Aorta (tissue), 5 donors: Measurements from ENCODE around the gene ELAVL2. TPM values are rescaled to one million over a fixed set of nuclear protein-coding genes. Genes with fewer than 3 reads are reported as not detected.
"Not testable (repeated sequence)": the region's sequence is repeated elsewhere in the genome, so short reads cannot be mapped to it uniquely, and the experiment has no call there.

Experiments used
- ATAC-seq: fragments of 200-7000 bp; cut with Tn5 transposase; one replicate; pipeline ENCODE4 v1.9.1; 2022; ENCODE audit warnings: moderate library complexity; ENCODE audit not compliant: low FRiP score
- DNase-seq, 2 donors: peaks; one replicate each; pipeline ENCODE4 v3.0.0-alpha.2; 2020
- H3K27ac ChIP-seq, 2 donors: one replicate each; pipeline ENCODE4 v1.5.1; 2013; ENCODE audit warnings: low read length in 2 of 2, mild to moderate bottlenecking in 2 of 2, moderate library complexity in 2 of 2, control low read depth in 1 of 2, inconsistent platforms in 1 of 2, low read depth in 1 of 2
- H3K27me3 ChIP-seq, 2 donors: one replicate each; pipeline ENCODE4 v1.6.1; 2013; ENCODE audit warnings: control low read depth in 1 of 2, low read length in 1 of 2, mild to moderate bottlenecking in 1 of 2, moderate library complexity in 1 of 2; ENCODE audit not compliant: insufficient read depth in 2 of 2, control insufficient read depth in 1 of 2
- H3K36me3 ChIP-seq, 2 donors: one replicate each; pipeline ENCODE4 v1.6.1; 2013; ENCODE audit warnings: control low read depth in 1 of 2, low read length in 1 of 2, mild to moderate bottlenecking in 1 of 2; ENCODE audit not compliant: insufficient read depth in 2 of 2, control insufficient read depth in 1 of 2
- H3K4me1 ChIP-seq, 2 donors: one replicate each; pipeline ENCODE4 v1.6.1; 2013; ENCODE audit warnings: low read length in 2 of 2, control low read depth in 1 of 2, mild to moderate bottlenecking in 1 of 2, moderate library complexity in 1 of 2; ENCODE audit not compliant: insufficient read depth in 2 of 2, control insufficient read depth in 1 of 2
- H3K4me3 ChIP-seq, 2 donors: one replicate each; pipeline ENCODE4 v1.5.1; 2013; ENCODE audit warnings: low read length in 2 of 2, control low read depth in 1 of 2, mild to moderate bottlenecking in 1 of 2
- H3K9me3 ChIP-seq: one replicate; pipeline ENCODE4 v1.6.1; 2013; ENCODE audit warnings: mild to moderate bottlenecking, low read length; ENCODE audit not compliant: control insufficient read depth
- WGBS, 2 donors: extraction: QIAGEN DNeasy Blood & Tissue Kit; methylation state at CpG; one replicate each; pipeline ENCODE4 v1.1.7; 2013; 5-methylcytosine and 5-hydroxymethylcytosine counted together
- intact Hi-C, 2 donors: fragments of 100-400 bp; cut with DNase I; formaldehyde crosslinking; loops; one replicate each; pipeline versions ENCODE4 v1.14.2 to v1.15.0; 2022
- polyA plus RNA-seq, 2 donors: library from polyadenylated mRNA; stranded (reverse); fragments of 200-250 nt; gene quantifications; one replicate each; pipeline ENCODE4 v1.2.3, GENCODE V29; 2013
- total RNA-seq, 2 donors: library from RNA; stranded (reverse); fragmentation: NEBNext Ultra II Directional; extraction: Animal tissue kit (Norgen Biotek cat#: 25700); gene quantifications; one replicate each; pipeline ENCODE4 v1.2.1, GENCODE V29; 2021
- donor health status: healthy with polysubstance abuse.
- donor health status: Bipolar disorder and iron deficiency.
- donor health status: DM: no; HTN: no; CAD: no.
- donor health status: DM: no; HTN: no; CAD: no.
- donor health status: DM: yes; HTN: yes; CAD: no.

Gene ELAVL2
- total and polyA plus RNA-seq, 4 donors, result 0.42 TPM; not detected in 3

DNA sequence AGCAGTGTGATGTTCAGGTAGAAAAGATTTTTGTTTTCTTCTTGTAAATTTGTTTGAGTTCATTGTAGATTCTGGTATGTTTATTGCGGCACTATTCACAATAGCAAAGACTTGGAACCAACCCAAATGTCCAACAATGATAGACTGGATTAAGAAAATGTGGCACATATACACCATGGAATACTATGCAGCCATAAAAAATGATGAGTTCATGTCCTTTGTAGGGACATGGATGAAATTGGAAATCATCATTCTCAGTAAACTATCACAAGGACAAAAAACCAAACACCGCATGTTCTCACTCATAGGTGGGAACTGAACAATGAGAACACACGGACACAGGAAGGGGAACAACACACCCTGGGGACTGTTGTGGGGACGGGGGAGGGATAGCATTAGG lies 103.0 kb downstream of the ELAVL2 start:
- WGBS, 2 donors, result 92 to 94% methylated on average over 3 to 4 of the region's 4 CpGs
- H3K4me3 ChIP-seq, H3K27me3 ChIP-seq, H3K9me3 ChIP-seq, H3K27ac ChIP-seq, H3K4me1 ChIP-seq, ATAC-seq, intact Hi-C loops, DNase-seq, H3K36me3 ChIP-seq: not testable (repeated sequence)

- Histone ChIP-seq H3K9me3 (peaks cover 2% of the 10 kb centered on the region), H3K27me3 (no peaks in the 10 kb centered on the region), H3K4me3 (no peak overlapping the region), H3K36me3 (no peaks in the 10 kb centered on the region), H3K27ac (no peak overlapping the region), H3K4me1 (no peaks in the 10 kb centered on the region)
- ATAC-seq, result no peak
- intact Hi-C loops, result no loop called here
- no peak for DNase-seq
These were observed 104.6 kb downstream of the ELAVL2 start for GRCh38 chr9:23721466-23721865.

DNA sequence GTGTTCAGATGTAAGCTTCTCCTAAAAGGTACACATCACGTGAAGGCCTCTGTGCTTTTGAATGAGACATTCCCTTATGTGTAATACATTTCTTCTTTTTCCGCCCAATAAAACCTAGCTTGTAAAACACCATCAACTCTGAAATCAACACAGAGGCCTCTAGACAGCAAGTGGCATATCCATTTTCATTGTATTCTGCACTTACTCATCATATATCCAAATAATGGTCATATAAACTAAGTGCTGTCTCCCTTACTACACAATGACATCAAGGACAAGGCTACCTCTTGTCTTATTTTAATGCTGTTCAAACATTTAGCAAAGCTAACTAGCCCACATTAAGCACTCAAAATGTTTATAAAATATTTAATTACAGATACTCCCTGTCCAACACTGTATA lies 108.5 kb downstream of the ELAVL2 start:
- H3K9me3 ChIP-seq, result no peaks in the 10 kb centered on the region
- no peaks in the 10 kb centered on the region for H3K27me3 ChIP-seq
- no peak overlapping the region for H3K27ac ChIP-seq
- ATAC-seq, result no peak
- H3K4me1 ChIP-seq, result no peaks in the 10 kb centered on the region
- no peak overlapping the region for H3K4me3 ChIP-seq
- WGBS, 2 donors, result 83 to 90% methylated on average over 2 of the region's 2 CpGs
- intact Hi-C loops, result no loop called here
- H3K36me3 ChIP-seq, result no peaks in the 10 kb centered on the region
- DNase-seq, result no peak

DNA sequence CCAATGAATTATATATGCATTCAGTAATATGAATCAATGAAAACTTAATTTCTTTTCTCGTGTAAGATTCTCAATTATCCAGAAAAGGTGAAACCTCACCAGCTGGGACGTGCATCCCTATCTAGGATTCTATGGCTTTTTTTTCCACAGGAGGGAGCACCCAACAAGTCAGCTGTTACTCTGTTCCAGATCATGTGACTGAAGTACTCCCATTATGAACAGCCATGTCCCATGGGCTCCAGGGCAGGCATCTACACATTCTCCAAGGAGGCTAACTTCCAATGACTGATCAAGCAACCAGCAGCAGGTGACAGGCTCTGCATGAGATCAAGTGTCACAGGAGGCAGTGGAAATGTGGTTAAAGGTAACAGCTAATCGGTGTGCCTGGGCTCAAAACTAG lies 118.8 kb downstream of the ELAVL2 start:
- Histone ChIP-seq H3K27me3 (no peaks in the 10 kb centered on the region), H3K4me1 (no peaks in the 10 kb centered on the region), H3K27ac (no peak overlapping the region), H3K9me3 (peaks cover 1% of the 10 kb centered on the region), H3K36me3 (no peaks in the 10 kb centered on the region), H3K4me3 (no peak overlapping the region)
- intact Hi-C loops, result no loop called here
- WGBS, 2 donors, result 92% methylated on average over 3 of the region's 3 CpGs
- no peak for ATAC-seq
- no peak for DNase-seq

GRCh38 chr9:23702311-23702922 lies 123.6 kb downstream of the ELAVL2 start:
- ATAC-seq (no peak), DNase-seq (no peak)
- peaks cover 1% of the 10 kb centered on the region for H3K9me3 ChIP-seq
- H3K27me3 ChIP-seq, result no peaks in the 10 kb centered on the region
- H3K4me3 ChIP-seq, result no peak overlapping the region
- no peaks in the 10 kb centered on the region for H3K4me1 ChIP-seq
- H3K27ac ChIP-seq, result no peak overlapping the region
- no peaks in the 10 kb centered on the region for H3K36me3 ChIP-seq
- intact Hi-C loops, result no loop called here
- WGBS, 2 donors, result 74 to 87% methylated on average over 3 of the region's 3 CpGs

- H3K4me3 ChIP-seq, result no peak overlapping the region
- H3K4me1 ChIP-seq, result no peaks in the 10 kb centered on the region
- DNase-seq, result no peak
- ATAC-seq, result no peak
- WGBS, 2 donors, result 95 to 96% methylated on average over 6 of the region's 6 CpGs
- H3K27me3 ChIP-seq, result no peaks in the 10 kb centered on the region
- intact Hi-C loops, result no loop called here
- no peaks in the 10 kb centered on the region for H3K36me3 ChIP-seq
- H3K27ac ChIP-seq, result no peak overlapping the region
- H3K9me3 ChIP-seq, result no peaks in the 10 kb centered on the region
These were observed 124.7 kb downstream of the ELAVL2 start for GRCh38 chr9:23701291-23701690.

- Histone ChIP-seq H3K4me1 (no peaks in the 10 kb centered on the region), H3K27ac (no peak overlapping the region), H3K9me3 (no peaks in the 10 kb centered on the region), H3K36me3 (no peaks in the 10 kb centered on the region), H3K4me3 (no peak overlapping the region), H3K27me3 (peaks cover 0 to 2% of the 10 kb centered on the region in 2 donors)
- 52 to 60% methylated on average over 2 of the region's 2 CpGs for WGBS, 2 donors
- DNase-seq, result no peak
- no peak for ATAC-seq
- intact Hi-C loops, result no loop called here
These were observed 125.7 kb downstream of the ELAVL2 start for GRCh38 chr9:23700359-23700758.

DNA sequence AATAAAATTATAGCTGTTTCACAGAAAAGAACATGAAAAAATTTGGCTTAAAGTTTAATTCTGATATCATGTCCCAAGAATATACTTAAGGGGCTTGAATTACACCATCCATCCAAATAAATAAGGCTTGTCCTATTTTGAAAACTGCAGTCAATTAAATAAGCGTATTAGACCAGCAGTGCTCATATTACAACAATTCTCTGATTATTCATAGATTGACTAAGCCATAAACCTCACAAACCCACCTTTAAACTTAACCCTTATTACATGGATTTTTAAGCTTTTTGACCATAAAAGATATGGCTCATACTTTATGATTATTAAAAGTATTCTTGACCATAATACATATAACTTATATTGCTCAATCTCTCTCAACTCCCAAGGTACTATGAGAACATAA lies 127.9 kb downstream of the ELAVL2 start:
- WGBS, 2 donors, result 73 to 85% methylated on average over 1 of the region's 1 CpG
- ATAC-seq, result no peak
- Histone ChIP-seq H3K9me3 (no peaks in the 10 kb centered on the region), H3K36me3 (no peaks in the 10 kb centered on the region), H3K4me3 (no peak overlapping the region), H3K4me1 (no peaks in the 10 kb centered on the region), H3K27me3 (peaks cover 0 to 2% of the 10 kb centered on the region in 2 donors), H3K27ac (no peak overlapping the region)
- intact Hi-C loops, result no loop called here
- no peak for DNase-seq

GRCh38 chr9:23695572-23695971 lies 130.5 kb downstream of the ELAVL2 start:
- no peaks in the 10 kb centered on the region for H3K36me3 ChIP-seq
- DNase-seq, result no peak
- intact Hi-C loops, result no loop called here
- no peaks in the 10 kb centered on the region for H3K4me1 ChIP-seq
- no peak for ATAC-seq
- WGBS, 2 donors, result 84 to 89% methylated on average over 5 of the region's 5 CpGs
- no peak overlapping the region for H3K27ac ChIP-seq
- no peaks in the 10 kb centered on the region for H3K9me3 ChIP-seq
- H3K27me3 ChIP-seq, result peaks cover 0 to 2% of the 10 kb centered on the region in 2 donors
- no peak overlapping the region for H3K4me3 ChIP-seq
